WTC11 (cell line): ENCODE measurements around the gene PRKCE. TPM values are rescaled to one million over a fixed set of nuclear protein-coding genes. Genes with fewer than 3 reads are reported as not detected.

Experiments
- ATF1 ChIP-seq: sonication (generic); formaldehyde crosslinking; IDR thresholded peaks from 2 replicates; pipeline ENCODE4 v1.8.1; 2023; ENCODE audit warnings: mild to moderate bottlenecking, moderate library complexity, missing genetic modification reagents
- CREB1 ChIP-seq: sonication (generic); formaldehyde crosslinking; IDR thresholded peaks from 2 replicates; pipeline ENCODE4 v1.8.0; 2023; ENCODE audit warnings: mild to moderate bottlenecking, missing genetic modification reagents
- ELF4 ChIP-seq: sonication (generic); formaldehyde crosslinking; IDR thresholded peaks from 2 replicates; pipeline ENCODE4 v1.8.1; 2022; ENCODE audit warnings: low read depth, mild to moderate bottlenecking, moderate library complexity, missing genetic modification reagents
- ESRRA ChIP-seq: sonication (generic); formaldehyde crosslinking; IDR thresholded peaks from 2 replicates; pipeline ENCODE4 v1.8.1; 2022; ENCODE audit warnings: mild to moderate bottlenecking, missing genetic modification reagents, borderline replicate concordance
- FOXJ3 ChIP-seq: sonication (generic); formaldehyde crosslinking; IDR thresholded peaks from 2 replicates; pipeline ENCODE4 v1.9.0; 2021; ENCODE audit warnings: missing genetic modification reagents, mild to moderate bottlenecking, borderline replicate concordance
- JAZF1 ChIP-seq: fragments of 250-450 bp; sonication (Bioruptor Pico); IDR thresholded peaks from 2 replicates; pipeline ENCODE4 v1.9.0; 2021; ENCODE audit warnings: moderate library complexity, mild to moderate bottlenecking, inconsistent platforms
- MXD4 ChIP-seq: fragments of 250-450 bp; sonication (Bioruptor Pico); IDR thresholded peaks from 2 replicates; pipeline ENCODE4 v1.8.0; 2021; ENCODE audit warnings: mild to moderate bottlenecking, moderate library complexity, borderline replicate concordance
- MYBL2 ChIP-seq: sonication (generic); formaldehyde crosslinking; IDR thresholded peaks from 2 replicates; pipeline ENCODE4 v1.8.1; 2023; ENCODE audit warnings: mild to moderate bottlenecking, moderate library complexity, missing genetic modification reagents
- NR1H2 ChIP-seq: sonication (generic); formaldehyde crosslinking; IDR thresholded peaks from 2 replicates; pipeline ENCODE4 v1.9.0; 2021; ENCODE audit warnings: mild to moderate bottlenecking, moderate library complexity, missing genetic modification reagents
- OVOL2 ChIP-seq: fragments of 250-450 bp; sonication (Bioruptor Pico); IDR thresholded peaks from 2 replicates; pipeline ENCODE4 v1.9.0; 2021; ENCODE audit warnings: mild to moderate bottlenecking, borderline replicate concordance
- RELA ChIP-seq: sonication (generic); formaldehyde crosslinking; IDR thresholded peaks from 2 replicates; pipeline ENCODE4 v1.8.1; 2022; ENCODE audit warnings: missing genetic modification reagents, mild to moderate bottlenecking, borderline replicate concordance
- SMAD4 ChIP-seq: sonication (generic); formaldehyde crosslinking; IDR thresholded peaks from 2 replicates; pipeline ENCODE4 v1.8.0; 2022; ENCODE audit warnings: mild to moderate bottlenecking, missing genetic modification reagents
- SOX15 ChIP-seq: fragments of 250-450 bp; sonication (Bioruptor Pico); IDR thresholded peaks from 2 replicates; pipeline ENCODE4 v1.9.0; 2021; ENCODE audit warnings: mild to moderate bottlenecking
- SP1 ChIP-seq: sonication (generic); formaldehyde crosslinking; conservative IDR thresholded peaks from 2 replicates; pipeline ENCODE4 v1.8.1; 2022; ENCODE audit warnings: missing genetic modification reagents
- TP53 ChIP-seq: sonication (generic); formaldehyde crosslinking; IDR thresholded peaks from 2 replicates; pipeline ENCODE4 v1.8.1; 2023; ENCODE audit warnings: mild to moderate bottlenecking, missing genetic modification reagents
- ZNF138 ChIP-seq: sonication (generic); formaldehyde crosslinking; conservative IDR thresholded peaks from 2 replicates; pipeline ENCODE4 v1.8.1; 2022; ENCODE audit warnings: mild to moderate bottlenecking, moderate library complexity, missing genetic modification reagents
- ZNF416 ChIP-seq: fragments of 250-450 bp; sonication (Bioruptor Pico); IDR thresholded peaks from 2 replicates; pipeline ENCODE4 v1.9.0; 2021; ENCODE audit warnings: mild to moderate bottlenecking, inconsistent platforms
- total RNA-seq: library from RNA; stranded (reverse); gene quantifications from 3 replicates; pipeline ENCODE4 v1.2.3, GENCODE V29; 2021
- TF ChIP-seq, protein P1 (sequence below): sonication (generic); formaldehyde crosslinking; IDR thresholded peaks from 2 replicates; pipeline ENCODE4 v1.8.0; 2023; ENCODE audit warnings: missing genetic modification reagents
- TF ChIP-seq, protein P2 (sequence below): sonication (generic); formaldehyde crosslinking; IDR thresholded peaks from 2 replicates; pipeline ENCODE4 v1.8.1; 2023; ENCODE audit warnings: mild to moderate bottlenecking, missing genetic modification reagents, moderate library complexity
- TF ChIP-seq, protein P3 (sequence below): sonication (generic); formaldehyde crosslinking; IDR thresholded peaks from 2 replicates; pipeline ENCODE4 v1.8.1; 2023; ENCODE audit warnings: mild to moderate bottlenecking, missing genetic modification reagents, borderline replicate concordance
- TF ChIP-seq, protein P4 (sequence below): sonication (generic); formaldehyde crosslinking; IDR thresholded peaks from 2 replicates; pipeline ENCODE4 v1.8.0; 2023; ENCODE audit warnings: mild to moderate bottlenecking, missing genetic modification reagents
- TF ChIP-seq, protein P5 (sequence below): sonication (generic); formaldehyde crosslinking; IDR thresholded peaks from 2 replicates; pipeline ENCODE4 v1.8.0; 2022; ENCODE audit warnings: mild to moderate bottlenecking, missing genetic modification reagents
- TF ChIP-seq, protein P6 (sequence below): sonication (generic); formaldehyde crosslinking; IDR thresholded peaks from 2 replicates; pipeline ENCODE4 v1.8.1; 2022; ENCODE audit warnings: low read depth, mild to moderate bottlenecking, moderate library complexity, missing genetic modification reagents, borderline replicate concordance
- TF ChIP-seq, protein P7 (sequence below): sonication (generic); formaldehyde crosslinking; conservative IDR thresholded peaks from 2 replicates; pipeline ENCODE4 v1.8.1; 2022; ENCODE audit warnings: mild to moderate bottlenecking, missing genetic modification reagents
- TF ChIP-seq, protein P8 (sequence below): sonication (generic); formaldehyde crosslinking; IDR thresholded peaks from 2 replicates; pipeline ENCODE4 v1.8.1; 2022; ENCODE audit warnings: low read depth, missing genetic modification reagents, borderline replicate concordance
- TF ChIP-seq, protein P9 (sequence below): sonication (generic); formaldehyde crosslinking; IDR thresholded peaks from 2 replicates; pipeline ENCODE4 v1.8.1; 2022; ENCODE audit warnings: mild to moderate bottlenecking, missing genetic modification reagents, moderate library complexity, borderline replicate concordance

PRKCE gene
- total RNA-seq, 1 experiment from 2014 or later, result 5.8 TPM

DNA sequence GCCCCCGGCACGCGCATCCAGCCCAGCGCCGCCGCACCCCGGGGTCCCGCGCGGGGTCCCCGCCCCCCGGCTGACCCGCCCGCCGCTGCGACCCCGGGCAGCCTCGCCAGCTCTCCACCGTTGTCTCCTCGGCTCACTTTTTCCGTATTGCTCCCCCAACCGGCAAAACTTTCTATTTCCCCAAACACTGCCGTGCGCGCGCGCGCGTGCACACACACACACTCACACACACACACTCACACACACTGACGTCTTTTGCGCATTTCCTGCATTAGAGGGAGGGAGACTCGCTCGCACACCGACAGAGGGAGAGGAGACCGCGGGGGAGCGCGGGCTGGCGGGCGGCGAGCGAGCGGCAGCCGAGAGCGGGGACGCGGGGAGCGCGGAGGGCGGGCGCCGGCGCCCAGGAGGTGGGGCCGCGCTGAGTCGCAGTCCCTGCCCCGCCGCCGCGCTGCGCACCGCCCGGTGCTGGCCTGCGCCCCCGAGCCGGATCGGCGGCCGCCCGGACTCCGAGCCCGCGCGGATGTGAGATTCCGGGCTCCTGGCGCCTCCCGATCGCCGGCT lies 542 bp upstream of the PRKCE start (continued):
- TF ChIP-seq SOX15 (CRISPR knock-in tag) (no peak), ELF4 (CRISPR knock-in tag) (no peak), ZNF416 (CRISPR knock-in tag) (no peak), ESRRA (CRISPR knock-in tag) (no peak), ZNF138 (CRISPR knock-in tag) (no peak), MXD4 (CRISPR knock-in tag) (no peak), OVOL2 (CRISPR knock-in tag) (no peak), CREB1 (CRISPR knock-in tag) (no peak), NR1H2 (no peak), TP53 (CRISPR knock-in tag) (no peak), JAZF1 (no peak), SP1 (peak; percentile 37; the same call in 1 of the 2 replicates), ATF1 (CRISPR knock-in tag) (no peak), RELA (CRISPR knock-in tag) (no peak), SMAD4 (no peak), FOXJ3 (CRISPR knock-in tag) (no peak), MYBL2 (CRISPR knock-in tag) (no peak)
- TF ChIP-seq, protein P1, sequence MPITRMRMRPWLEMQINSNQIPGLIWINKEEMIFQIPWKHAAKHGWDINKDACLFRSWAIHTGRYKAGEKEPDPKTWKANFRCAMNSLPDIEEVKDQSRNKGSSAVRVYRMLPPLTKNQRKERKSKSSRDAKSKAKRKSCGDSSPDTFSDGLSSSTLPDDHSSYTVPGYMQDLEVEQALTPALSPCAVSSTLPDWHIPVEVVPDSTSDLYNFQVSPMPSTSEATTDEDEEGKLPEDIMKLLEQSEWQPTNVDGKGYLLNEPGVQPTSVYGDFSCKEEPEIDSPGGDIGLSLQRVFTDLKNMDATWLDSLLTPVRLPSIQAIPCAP (CRISPR knock-in tag), result no peak
- TF ChIP-seq, protein P2, sequence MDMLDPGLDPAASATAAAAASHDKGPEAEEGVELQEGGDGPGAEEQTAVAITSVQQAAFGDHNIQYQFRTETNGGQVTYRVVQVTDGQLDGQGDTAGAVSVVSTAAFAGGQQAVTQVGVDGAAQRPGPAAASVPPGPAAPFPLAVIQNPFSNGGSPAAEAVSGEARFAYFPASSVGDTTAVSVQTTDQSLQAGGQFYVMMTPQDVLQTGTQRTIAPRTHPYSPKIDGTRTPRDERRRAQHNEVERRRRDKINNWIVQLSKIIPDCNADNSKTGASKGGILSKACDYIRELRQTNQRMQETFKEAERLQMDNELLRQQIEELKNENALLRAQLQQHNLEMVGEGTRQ (CRISPR knock-in tag), result no peak
- TF ChIP-seq, protein P3, sequence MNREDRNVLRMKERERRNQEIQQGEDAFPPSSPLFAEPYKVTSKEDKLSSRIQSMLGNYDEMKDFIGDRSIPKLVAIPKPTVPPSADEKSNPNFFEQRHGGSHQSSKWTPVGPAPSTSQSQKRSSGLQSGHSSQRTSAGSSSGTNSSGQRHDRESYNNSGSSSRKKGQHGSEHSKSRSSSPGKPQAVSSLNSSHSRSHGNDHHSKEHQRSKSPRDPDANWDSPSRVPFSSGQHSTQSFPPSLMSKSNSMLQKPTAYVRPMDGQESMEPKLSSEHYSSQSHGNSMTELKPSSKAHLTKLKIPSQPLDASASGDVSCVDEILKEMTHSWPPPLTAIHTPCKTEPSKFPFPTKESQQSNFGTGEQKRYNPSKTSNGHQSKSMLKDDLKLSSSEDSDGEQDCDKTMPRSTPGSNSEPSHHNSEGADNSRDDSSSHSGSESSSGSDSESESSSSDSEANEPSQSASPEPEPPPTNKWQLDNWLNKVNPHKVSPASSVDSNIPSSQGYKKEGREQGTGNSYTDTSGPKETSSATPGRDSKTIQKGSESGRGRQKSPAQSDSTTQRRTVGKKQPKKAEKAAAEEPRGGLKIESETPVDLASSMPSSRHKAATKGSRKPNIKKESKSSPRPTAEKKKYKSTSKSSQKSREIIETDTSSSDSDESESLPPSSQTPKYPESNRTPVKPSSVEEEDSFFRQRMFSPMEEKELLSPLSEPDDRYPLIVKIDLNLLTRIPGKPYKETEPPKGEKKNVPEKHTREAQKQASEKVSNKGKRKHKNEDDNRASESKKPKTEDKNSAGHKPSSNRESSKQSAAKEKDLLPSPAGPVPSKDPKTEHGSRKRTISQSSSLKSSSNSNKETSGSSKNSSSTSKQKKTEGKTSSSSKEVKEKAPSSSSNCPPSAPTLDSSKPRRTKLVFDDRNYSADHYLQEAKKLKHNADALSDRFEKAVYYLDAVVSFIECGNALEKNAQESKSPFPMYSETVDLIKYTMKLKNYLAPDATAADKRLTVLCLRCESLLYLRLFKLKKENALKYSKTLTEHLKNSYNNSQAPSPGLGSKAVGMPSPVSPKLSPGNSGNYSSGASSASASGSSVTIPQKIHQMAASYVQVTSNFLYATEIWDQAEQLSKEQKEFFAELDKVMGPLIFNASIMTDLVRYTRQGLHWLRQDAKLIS (CRISPR knock-in tag), result no peak
- TF ChIP-seq, protein P4, sequence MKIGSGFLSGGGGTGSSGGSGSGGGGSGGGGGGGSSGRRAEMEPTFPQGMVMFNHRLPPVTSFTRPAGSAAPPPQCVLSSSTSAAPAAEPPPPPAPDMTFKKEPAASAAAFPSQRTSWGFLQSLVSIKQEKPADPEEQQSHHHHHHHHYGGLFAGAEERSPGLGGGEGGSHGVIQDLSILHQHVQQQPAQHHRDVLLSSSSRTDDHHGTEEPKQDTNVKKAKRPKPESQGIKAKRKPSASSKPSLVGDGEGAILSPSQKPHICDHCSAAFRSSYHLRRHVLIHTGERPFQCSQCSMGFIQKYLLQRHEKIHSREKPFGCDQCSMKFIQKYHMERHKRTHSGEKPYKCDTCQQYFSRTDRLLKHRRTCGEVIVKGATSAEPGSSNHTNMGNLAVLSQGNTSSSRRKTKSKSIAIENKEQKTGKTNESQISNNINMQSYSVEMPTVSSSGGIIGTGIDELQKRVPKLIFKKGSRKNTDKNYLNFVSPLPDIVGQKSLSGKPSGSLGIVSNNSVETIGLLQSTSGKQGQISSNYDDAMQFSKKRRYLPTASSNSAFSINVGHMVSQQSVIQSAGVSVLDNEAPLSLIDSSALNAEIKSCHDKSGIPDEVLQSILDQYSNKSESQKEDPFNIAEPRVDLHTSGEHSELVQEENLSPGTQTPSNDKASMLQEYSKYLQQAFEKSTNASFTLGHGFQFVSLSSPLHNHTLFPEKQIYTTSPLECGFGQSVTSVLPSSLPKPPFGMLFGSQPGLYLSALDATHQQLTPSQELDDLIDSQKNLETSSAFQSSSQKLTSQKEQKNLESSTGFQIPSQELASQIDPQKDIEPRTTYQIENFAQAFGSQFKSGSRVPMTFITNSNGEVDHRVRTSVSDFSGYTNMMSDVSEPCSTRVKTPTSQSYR (CRISPR knock-in tag), result no peak
- TF ChIP-seq, protein P5, sequence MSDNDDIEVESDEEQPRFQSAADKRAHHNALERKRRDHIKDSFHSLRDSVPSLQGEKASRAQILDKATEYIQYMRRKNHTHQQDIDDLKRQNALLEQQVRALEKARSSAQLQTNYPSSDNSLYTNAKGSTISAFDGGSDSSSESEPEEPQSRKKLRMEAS (CRISPR knock-in tag), result peak; percentile 47; the same call in 1 of the 2 replicates
- TF ChIP-seq, protein P6, sequence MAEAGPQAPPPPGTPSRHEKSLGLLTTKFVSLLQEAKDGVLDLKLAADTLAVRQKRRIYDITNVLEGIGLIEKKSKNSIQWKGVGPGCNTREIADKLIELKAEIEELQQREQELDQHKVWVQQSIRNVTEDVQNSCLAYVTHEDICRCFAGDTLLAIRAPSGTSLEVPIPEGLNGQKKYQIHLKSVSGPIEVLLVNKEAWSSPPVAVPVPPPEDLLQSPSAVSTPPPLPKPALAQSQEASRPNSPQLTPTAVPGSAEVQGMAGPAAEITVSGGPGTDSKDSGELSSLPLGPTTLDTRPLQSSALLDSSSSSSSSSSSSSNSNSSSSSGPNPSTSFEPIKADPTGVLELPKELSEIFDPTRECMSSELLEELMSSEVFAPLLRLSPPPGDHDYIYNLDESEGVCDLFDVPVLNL (CRISPR knock-in tag), result no peak
- TF ChIP-seq, protein P7, sequence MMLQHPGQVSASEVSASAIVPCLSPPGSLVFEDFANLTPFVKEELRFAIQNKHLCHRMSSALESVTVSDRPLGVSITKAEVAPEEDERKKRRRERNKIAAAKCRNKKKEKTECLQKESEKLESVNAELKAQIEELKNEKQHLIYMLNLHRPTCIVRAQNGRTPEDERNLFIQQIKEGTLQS (CRISPR knock-in tag), result no peak
- TF ChIP-seq, protein P8, sequence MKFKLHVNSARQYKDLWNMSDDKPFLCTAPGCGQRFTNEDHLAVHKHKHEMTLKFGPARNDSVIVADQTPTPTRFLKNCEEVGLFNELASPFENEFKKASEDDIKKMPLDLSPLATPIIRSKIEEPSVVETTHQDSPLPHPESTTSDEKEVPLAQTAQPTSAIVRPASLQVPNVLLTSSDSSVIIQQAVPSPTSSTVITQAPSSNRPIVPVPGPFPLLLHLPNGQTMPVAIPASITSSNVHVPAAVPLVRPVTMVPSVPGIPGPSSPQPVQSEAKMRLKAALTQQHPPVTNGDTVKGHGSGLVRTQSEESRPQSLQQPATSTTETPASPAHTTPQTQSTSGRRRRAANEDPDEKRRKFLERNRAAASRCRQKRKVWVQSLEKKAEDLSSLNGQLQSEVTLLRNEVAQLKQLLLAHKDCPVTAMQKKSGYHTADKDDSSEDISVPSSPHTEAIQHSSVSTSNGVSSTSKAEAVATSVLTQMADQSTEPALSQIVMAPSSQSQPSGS (CRISPR knock-in tag), result no peak
- TF ChIP-seq, protein P9, sequence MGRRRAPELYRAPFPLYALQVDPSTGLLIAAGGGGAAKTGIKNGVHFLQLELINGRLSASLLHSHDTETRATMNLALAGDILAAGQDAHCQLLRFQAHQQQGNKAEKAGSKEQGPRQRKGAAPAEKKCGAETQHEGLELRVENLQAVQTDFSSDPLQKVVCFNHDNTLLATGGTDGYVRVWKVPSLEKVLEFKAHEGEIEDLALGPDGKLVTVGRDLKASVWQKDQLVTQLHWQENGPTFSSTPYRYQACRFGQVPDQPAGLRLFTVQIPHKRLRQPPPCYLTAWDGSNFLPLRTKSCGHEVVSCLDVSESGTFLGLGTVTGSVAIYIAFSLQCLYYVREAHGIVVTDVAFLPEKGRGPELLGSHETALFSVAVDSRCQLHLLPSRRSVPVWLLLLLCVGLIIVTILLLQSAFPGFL (CRISPR knock-in tag), result no peak
